AG04449 (cell line): ENCODE measurements around the gene IRF2BP1.

Experiments
- CTCF ChIA-PET: fragments of 350-600 bp; formaldehyde crosslinking; extraction: SDS; loops from one replicate; lab custom pipeline; 2021; ENCODE audit warnings: antibody characterized with exemption; lab: Yijun Ruan, JAX
- POLR2A ChIA-PET: fragments of 400-600, 350-600 bp; formaldehyde crosslinking; extraction: SDS; loops from one replicate; lab custom pipeline; 2020; ENCODE audit warnings: antibody characterized with exemption, inconsistent platforms; lab: Yijun Ruan, JAX
- DNase-seq: peaks from one replicate; pipeline ENCODE4 v3.0.0-alpha.2; 2010; ENCODE audit warnings: low read depth, low spot score
- H3K4me3 ChIP-seq: 2 replicates; pipeline ENCODE4 v1.5.1; 2011; ENCODE audit warnings: low read depth, mild to moderate bottlenecking, control low read depth, low read length
- TF ChIP-seq, protein P1 (sequence below): IDR thresholded peaks from one replicate; pipeline ENCODE4 v1.5.1; 2011; ENCODE audit warnings: mild to moderate bottlenecking, moderate library complexity, low read length, control low read depth, inconsistent platforms; ENCODE audit not compliant: insufficient read depth; ENCODE audit errors: missing control alignments

IRF2BP1 gene

DNA sequence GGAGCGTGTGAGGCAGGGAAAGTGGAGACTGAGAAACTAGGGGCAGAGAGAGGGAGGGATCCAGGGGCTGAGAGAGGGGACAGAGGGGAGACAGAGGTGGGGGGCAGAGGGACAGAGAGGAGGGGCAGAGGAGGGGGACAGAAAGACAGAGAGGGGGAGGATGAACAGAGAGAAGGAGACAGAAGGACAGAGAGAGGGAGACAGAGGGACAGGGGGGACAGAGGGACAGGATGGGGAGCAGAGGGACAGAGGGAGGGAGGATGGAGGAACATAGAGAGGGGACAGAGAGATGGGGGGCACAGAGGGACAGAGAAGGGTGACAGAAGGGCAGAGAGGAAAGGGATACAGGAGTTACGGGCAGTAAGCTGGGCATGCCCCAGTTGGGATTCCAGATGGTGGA, 43.3 kb upstream of the IRF2BP1 start:
- DNase-seq = no peak
- ChIA-PET CTCF (no interaction called here), POLR2A (interaction anchor here (0.7 kb wide), 1 partner anchor 76 kb away, joined by 5 read pairs; no protein-coding TSS in a partner anchor)
- TF ChIP-seq, protein P1, sequence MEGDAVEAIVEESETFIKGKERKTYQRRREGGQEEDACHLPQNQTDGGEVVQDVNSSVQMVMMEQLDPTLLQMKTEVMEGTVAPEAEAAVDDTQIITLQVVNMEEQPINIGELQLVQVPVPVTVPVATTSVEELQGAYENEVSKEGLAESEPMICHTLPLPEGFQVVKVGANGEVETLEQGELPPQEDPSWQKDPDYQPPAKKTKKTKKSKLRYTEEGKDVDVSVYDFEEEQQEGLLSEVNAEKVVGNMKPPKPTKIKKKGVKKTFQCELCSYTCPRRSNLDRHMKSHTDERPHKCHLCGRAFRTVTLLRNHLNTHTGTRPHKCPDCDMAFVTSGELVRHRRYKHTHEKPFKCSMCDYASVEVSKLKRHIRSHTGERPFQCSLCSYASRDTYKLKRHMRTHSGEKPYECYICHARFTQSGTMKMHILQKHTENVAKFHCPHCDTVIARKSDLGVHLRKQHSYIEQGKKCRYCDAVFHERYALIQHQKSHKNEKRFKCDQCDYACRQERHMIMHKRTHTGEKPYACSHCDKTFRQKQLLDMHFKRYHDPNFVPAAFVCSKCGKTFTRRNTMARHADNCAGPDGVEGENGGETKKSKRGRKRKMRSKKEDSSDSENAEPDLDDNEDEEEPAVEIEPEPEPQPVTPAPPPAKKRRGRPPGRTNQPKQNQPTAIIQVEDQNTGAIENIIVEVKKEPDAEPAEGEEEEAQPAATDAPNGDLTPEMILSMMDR = no peak
- H3K4me3 ChIP-seq = no peak overlapping the region

DNA sequence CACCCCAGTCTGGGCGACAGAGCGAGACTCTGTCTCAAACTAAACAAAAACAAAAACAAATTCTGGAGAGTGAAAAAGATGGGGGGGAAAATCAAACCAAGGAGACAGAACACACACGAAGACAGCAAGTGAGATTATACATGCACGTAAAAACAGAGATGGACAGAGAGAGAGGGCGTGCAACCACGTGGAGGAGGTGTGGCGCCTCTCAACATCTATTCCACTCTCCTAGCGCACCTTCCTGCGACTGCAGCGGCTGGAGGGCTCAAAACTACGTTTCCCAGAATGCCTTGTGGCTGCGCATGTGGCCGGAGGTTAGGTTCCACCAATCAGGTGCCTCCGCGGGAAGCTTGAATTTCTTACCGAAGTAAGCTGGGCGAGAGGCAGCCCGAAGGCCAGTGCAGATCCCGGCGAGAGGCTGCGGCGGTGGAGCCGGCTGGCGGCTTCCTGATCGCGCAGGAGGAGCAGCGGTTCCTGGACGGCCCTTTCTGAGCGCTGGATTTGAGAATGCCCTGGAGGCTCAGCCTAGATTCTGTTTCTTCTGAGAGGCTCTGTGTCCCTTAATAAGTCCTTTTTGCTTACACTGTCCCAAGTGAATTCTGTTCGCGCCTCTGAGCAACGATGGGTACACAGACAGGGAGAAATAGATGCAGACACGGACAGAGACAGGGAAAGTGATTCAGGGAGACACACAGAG, 41.8 kb upstream of the IRF2BP1 start:
- ChIA-PET POLR2A (interaction anchor here (0.6 kb wide), 1 partner anchor 25 kb away, joined by 3 read pairs; no protein-coding TSS in a partner anchor), CTCF (interaction anchor here (1.4 kb wide), 1 partner anchor 101 kb away, joined by 3 read pairs; no protein-coding TSS in a partner anchor)
- TF ChIP-seq, protein P1 = no peak
- peak overlapping the region; percentile 29 for H3K4me3 ChIP-seq
- DNase-seq = peak; percentile 14

DNA sequence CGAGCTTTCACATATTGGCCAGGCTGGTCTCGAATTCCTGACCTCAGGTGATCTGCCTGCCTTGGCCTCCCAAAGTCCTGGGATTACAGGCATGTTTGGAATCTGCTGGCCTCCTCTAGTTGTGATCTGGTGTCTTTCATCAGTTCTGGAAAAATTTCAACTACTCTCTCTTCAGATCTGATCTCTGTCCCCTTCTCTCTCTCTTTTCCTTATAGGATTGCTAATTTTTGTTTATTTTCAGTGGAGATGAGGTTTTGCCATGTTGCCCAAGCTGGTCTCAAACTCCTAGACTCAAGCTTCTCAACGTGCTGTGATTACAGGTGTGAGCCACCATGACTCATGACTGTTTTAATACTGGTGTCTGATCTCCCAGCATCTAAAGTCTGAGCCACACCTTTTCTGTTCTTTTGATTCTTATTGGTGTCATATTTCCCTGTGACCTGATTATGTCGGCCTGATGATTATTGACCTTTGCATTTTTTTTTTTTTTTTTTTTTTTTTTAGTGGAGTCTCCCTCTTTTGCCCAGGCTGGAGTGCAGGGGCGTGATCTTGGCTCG, 39.0 kb upstream of the IRF2BP1 start:
- TF ChIP-seq, protein P1 = no peak
- POLR2A ChIA-PET = no interaction called here
- DNase-seq = no peak
- no peak overlapping the region for H3K4me3 ChIP-seq
- CTCF ChIA-PET = no interaction called here

DNA sequence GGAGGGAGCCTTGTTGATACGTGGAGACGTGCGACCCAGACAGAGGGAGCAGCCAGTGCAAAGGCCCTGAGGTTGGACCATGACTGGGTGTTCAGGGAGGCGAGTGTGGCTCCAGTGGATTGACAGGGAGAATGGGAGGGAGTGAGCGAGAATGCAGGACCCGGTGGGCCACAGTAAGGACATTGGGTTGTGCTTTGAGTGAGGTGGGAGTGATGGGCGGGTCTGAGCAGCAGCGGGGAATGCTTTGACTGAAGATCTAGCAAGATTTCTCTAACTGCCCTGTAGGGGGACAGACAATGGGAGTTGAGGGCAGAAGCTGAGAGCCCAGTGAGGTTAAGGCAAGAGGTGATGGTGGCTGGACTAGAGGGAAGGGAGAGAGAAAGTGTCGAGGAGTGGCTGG, 36.3 kb upstream of the IRF2BP1 start:
- CTCF ChIA-PET = no interaction called here
- no peak overlapping the region for H3K4me3 ChIP-seq
- TF ChIP-seq, protein P1 = peak; percentile 8
- POLR2A ChIA-PET = no interaction called here
- DNase-seq = no peak

DNA sequence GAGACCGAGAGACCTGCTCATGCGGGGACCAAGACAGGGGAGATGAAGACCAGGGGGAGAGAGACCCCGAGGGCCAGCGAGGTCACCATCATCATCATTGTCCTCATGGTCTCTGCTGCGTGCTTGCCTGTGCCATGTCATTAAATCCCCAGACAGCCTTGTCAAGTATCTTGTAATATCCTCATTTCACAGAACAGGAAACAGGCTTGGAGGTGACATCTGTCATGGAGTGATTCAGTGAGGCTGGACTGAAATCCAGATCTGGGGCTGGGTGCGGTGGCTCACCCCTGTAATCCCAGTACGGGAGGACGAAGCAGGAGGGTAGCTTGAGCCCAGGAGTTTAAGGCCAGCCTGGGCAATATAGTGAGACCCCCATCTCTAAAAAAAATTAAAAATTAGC, 34.5 kb upstream of the IRF2BP1 start:
- no peak overlapping the region for H3K4me3 ChIP-seq
- no peak for DNase-seq
- CTCF ChIA-PET = no interaction called here
- TF ChIP-seq, protein P1 = no peak
- POLR2A ChIA-PET = no interaction called here

DNA sequence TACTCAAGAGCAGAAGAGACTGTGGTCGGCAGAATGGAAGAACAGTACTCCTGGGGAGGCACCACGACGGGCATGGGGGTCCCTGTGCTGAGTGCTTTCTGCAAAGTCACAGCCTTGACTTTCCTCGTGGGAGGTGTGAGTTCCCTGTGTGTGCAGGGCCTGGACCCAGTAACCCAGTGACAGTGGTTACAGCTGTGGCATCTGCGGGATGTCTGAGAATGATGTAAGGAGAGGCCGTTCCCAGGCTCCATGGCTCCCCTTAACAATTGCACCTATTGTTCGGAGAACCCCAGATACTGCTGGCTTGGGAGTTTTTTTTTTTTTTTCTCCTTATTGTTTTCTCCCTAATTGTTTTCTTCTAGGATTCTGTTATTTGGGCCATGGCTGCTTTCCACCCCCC, 33.7 kb upstream of the IRF2BP1 start:
- no peak overlapping the region for H3K4me3 ChIP-seq
- POLR2A ChIA-PET = no interaction called here
- no peak for DNase-seq
- CTCF ChIA-PET = interaction anchor here (1.5 to 2.0 kb wide), 2 partner anchors 16 to 103 kb away, joined by 4 read pairs; no protein-coding TSS in a partner anchor
- TF ChIP-seq, protein P1 = no peak
